Thoracic aorta (tissue), 2 donors: Measurements from ENCODE around the gene NFS1. TPM values are rescaled to one million over a fixed set of nuclear protein-coding genes. Genes with fewer than 3 reads are reported as not detected.

ENCODE experiments used
- ATAC-seq: fragments of 150-250 bp; one replicate; pipeline ENCODE4 v1.8.0; 2017; ENCODE audit warnings: low read depth; ENCODE audit not compliant: insufficient number of reproducible peaks, low FRiP score
- DNase-seq: peaks from one replicate; pipeline ENCODE4 v3.0.0-alpha.2; 2020; ENCODE audit warnings: low spot score
- H3K27ac ChIP-seq, 2 donors: fragments of 200-600 bp; sonication (generic); 1 replicate in 1 of 2; 2 replicates in 1 of 2; pipeline ENCODE4 v1.5.1; 2016; ENCODE audit warnings: mild to moderate bottlenecking in 2 of 2, moderate library complexity in 2 of 2
- H3K27me3 ChIP-seq: fragments of 200-600 bp; sonication (generic); replicated peaks from 2 replicates; pipeline ENCODE4 v1.6.0; 2016; ENCODE audit warnings: mild to moderate bottlenecking; ENCODE audit not compliant: insufficient read depth
- H3K36me3 ChIP-seq: fragments of 200-600 bp; sonication (generic); one replicate; pipeline ENCODE4 v1.5.1; 2016
- H3K4me1 ChIP-seq, 2 donors: fragments of 200-600 bp; sonication (generic); 1 replicate in 1 of 2; 2 replicates in 1 of 2; pipeline versions ENCODE4 v1.5.1 to v1.6.0; 2016; ENCODE audit warnings: low read depth in 2 of 2, mild to moderate bottlenecking in 1 of 2; ENCODE audit not compliant: control insufficient read depth in 1 of 2
- H3K4me3 ChIP-seq: fragments of 200-600 bp; sonication (generic); 2 replicates; pipeline ENCODE4 v1.5.1; 2016; ENCODE audit warnings: mild to moderate bottlenecking
- H3K9me3 ChIP-seq: fragments of 200-600 bp; sonication (generic); 2 replicates; pipeline ENCODE4 v1.5.1; 2016
- total RNA-seq, 2 donors: library from RNA; depleted of rRNA; stranded (reverse); fragments of >200 nt; gene quantifications; one replicate each; pipeline versions ENCODE4 v1.1.0 to v1.2.3, GENCODE V29; 2016
- TF ChIP-seq, protein P1 (sequence below): fragments of 200-600 bp; sonication (generic); IDR thresholded peaks from one replicate; pipeline ENCODE4 v1.5.1; 2019; ENCODE audit warnings: antibody characterized with exemption

The NFS1 gene
- total RNA-seq, 2 donors from 2014 or later = 11.5 to 19.4 TPM

DNA sequence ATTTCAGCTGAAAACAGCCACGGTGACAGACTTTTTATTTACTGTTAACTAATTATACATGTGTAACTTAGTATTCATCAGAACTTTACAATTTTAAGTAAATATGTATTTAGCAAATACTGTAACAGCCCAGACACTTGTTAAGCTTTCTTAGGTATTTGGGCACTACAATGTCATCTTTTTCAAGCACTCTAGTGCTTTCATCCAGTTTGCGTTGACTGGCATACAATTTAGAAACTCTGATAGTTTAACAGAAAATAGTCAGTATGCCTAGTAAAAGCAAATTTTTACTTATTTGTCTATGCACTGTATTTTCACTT, 32.3 kb upstream of the NFS1 start:
- DNase-seq = no peak
- H3K9me3 ChIP-seq = no peaks in the 10 kb centered on the region
- no peak overlapping the region for H3K27ac ChIP-seq
- H3K27me3 ChIP-seq = no peaks in the 10 kb centered on the region
- peaks cover 68% of the 10 kb centered on the region for H3K36me3 ChIP-seq
- TF ChIP-seq, protein P1, sequence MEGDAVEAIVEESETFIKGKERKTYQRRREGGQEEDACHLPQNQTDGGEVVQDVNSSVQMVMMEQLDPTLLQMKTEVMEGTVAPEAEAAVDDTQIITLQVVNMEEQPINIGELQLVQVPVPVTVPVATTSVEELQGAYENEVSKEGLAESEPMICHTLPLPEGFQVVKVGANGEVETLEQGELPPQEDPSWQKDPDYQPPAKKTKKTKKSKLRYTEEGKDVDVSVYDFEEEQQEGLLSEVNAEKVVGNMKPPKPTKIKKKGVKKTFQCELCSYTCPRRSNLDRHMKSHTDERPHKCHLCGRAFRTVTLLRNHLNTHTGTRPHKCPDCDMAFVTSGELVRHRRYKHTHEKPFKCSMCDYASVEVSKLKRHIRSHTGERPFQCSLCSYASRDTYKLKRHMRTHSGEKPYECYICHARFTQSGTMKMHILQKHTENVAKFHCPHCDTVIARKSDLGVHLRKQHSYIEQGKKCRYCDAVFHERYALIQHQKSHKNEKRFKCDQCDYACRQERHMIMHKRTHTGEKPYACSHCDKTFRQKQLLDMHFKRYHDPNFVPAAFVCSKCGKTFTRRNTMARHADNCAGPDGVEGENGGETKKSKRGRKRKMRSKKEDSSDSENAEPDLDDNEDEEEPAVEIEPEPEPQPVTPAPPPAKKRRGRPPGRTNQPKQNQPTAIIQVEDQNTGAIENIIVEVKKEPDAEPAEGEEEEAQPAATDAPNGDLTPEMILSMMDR = no peak
- no peak overlapping the region for H3K4me3 ChIP-seq
- ATAC-seq = no peak
- H3K4me1 ChIP-seq = peaks cover 51 to 61% of the 10 kb centered on the region in 2 donors

DNA sequence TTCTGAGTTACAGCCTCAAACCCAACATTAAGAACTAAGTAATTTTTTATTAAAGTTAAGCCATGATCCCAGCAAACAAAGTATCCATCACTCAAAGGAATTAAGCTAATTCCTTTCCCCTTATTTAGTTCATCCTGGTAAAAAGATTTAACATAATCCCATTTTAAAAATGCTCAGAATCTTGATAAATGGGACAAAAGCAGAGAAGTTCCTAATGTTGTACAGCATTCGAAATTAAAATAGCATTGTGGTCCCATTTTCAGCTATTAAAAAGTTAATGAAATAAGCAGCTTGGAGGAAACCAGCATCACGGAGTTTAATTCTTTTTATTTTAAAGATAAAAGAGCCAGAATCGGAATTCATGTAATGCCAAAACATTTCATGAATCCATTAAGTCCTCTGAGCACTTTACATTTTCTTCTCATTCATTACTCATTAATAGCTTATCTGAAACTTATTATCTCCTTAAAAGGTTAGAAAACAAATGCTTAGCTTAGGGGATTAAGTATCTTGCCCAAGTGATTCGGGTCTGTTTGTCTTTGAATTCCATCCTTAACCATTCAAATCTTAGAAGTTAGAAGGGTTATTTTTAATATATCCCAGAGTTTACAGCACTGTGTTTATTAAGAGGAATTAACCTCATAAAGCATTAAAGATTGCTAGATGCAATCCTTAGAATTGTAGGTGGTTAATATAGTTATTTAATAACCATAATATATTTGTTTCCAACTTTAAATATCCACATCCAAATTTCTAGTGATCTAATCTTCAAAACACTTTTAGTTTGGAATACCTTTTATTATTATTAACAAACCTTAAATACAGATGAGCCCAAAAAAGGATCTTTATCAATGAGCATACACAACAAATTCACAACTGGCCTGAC, 31.7 kb upstream of the NFS1 start:
- no peak for DNase-seq
- Histone ChIP-seq H3K36me3 (peaks cover 68% of the 10 kb centered on the region), H3K27ac (no peak overlapping the region), H3K4me3 (no peak overlapping the region), H3K27me3 (no peaks in the 10 kb centered on the region), H3K9me3 (no peaks in the 10 kb centered on the region), H3K4me1 (peaks cover 45 to 55% of the 10 kb centered on the region in 2 donors)
- TF ChIP-seq, protein P1 = no peak
- ATAC-seq = no peak

DNA sequence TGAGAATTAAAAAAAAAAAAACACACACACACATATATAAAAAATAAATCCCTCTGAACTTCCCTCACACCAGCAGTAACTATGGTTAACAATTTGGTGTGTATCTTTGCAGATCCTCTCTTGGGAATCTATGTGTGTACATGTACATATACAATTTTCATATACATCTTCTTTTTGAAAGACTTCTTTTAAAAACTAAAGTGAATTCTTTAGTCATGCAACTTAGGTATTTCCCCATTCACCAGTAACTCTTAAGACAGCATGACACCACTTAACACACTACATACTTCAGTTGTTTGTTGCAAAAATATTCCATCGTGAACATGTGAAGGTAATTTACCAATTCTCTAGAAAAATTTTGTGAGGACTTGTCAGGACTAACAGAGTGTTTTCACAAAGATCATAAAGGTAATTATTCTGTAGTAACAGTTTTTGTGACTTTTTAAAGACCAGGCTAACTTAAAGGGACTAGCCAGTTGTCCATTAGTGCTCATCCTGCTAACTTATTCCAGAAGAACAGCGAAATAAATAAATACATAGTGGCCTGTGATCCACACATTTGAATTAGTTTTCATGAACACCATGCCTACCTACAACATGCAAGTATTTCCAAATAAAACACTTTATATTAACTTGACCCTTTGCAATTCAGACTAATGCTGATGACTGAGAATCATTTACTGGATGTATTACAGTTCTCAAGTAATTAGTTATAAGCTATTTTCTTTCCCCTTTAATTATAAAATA, 30.9 kb upstream of the NFS1 start:
- TF ChIP-seq, protein P1 = no peak
- ATAC-seq (no peak), DNase-seq (no peak)
- Histone ChIP-seq H3K4me3 (no peak overlapping the region), H3K36me3 (peaks cover 69% of the 10 kb centered on the region), H3K9me3 (no peaks in the 10 kb centered on the region), H3K27ac (no peak overlapping the region), H3K4me1 (peaks cover 39 to 47% of the 10 kb centered on the region in 2 donors), H3K27me3 (no peaks in the 10 kb centered on the region)

DNA sequence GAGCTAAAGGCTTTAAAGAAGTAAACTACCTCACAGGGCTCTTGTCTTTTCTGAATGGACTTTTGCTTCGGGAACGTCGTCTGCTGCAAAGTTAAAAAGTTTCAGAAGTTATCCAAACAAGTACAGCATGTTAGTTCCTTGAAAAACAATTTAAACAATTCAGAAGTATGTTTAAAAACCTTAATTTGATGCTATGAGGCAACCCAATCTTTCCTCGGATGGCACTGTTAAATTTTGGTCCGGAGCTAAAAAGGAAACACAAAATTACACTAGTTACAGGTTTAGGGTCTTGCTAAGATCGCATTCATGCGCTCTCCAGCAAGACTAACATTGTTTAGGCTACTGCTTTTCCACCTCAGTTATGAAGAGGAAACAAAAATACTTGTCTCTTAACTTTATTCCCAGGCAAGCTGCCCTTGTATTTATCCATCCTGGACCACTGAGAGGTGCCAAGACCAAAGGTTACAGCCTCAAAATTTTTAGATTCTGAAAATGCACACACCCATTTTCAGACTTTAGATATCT, 30.2 kb upstream of the NFS1 start:
- Histone ChIP-seq H3K27ac (no peak overlapping the region), H3K9me3 (no peaks in the 10 kb centered on the region), H3K4me3 (no peak overlapping the region), H3K27me3 (no peaks in the 10 kb centered on the region), H3K36me3 (peaks cover 74% of the 10 kb centered on the region), H3K4me1 (peaks cover 33 to 40% of the 10 kb centered on the region in 2 donors)
- DNase-seq = no peak
- ATAC-seq = no peak
- TF ChIP-seq, protein P1 = no peak
